Osteoblast (primary cell): ENCODE results near the gene IQGAP3. TPM values are rescaled to one million over a fixed set of nuclear protein-coding genes. Genes with fewer than 3 reads are reported as not detected.

Experiments used
- DNase-seq: peaks from one replicate; pipeline ENCODE4 v3.0.0; 2011; ENCODE audit warnings: low spot score, mixed read lengths; ENCODE audit not compliant: insufficient read length; ENCODE audit errors: missing footprints
- H2AFZ ChIP-seq: 2 replicates; pipeline ENCODE4 v1.6.0; 2011; ENCODE audit warnings: mild to moderate bottlenecking, low read length
- H3K27ac ChIP-seq: 2 replicates; pipeline ENCODE4 v1.5.1; 2011; ENCODE audit warnings: mild to moderate bottlenecking, low read depth, low read length, moderate library complexity
- H3K27me3 ChIP-seq: 2 replicates; pipeline ENCODE4 v1.6.0; 2012; ENCODE audit warnings: mild to moderate bottlenecking, control low read depth, inconsistent platforms, low read length, moderate library complexity; ENCODE audit not compliant: insufficient read depth
- H3K36me3 ChIP-seq: 2 replicates; pipeline ENCODE4 v1.5.1; 2011; ENCODE audit warnings: mild to moderate bottlenecking, low read length, control low read depth, moderate library complexity; ENCODE audit not compliant: insufficient read depth
- H3K4me1 ChIP-seq: 2 replicates; pipeline ENCODE4 v1.5.1; 2011; ENCODE audit warnings: mild to moderate bottlenecking, low read length, control low read depth, moderate library complexity; ENCODE audit not compliant: insufficient read depth
- H3K4me2 ChIP-seq: 2 replicates; pipeline ENCODE4 v1.6.0; 2011; ENCODE audit warnings: mild to moderate bottlenecking, low read length; ENCODE audit not compliant: insufficient read depth
- H3K4me3 ChIP-seq: fragments of 200-600 bp; sonication (generic); 3 replicates; pipeline ENCODE4 v1.5.1; 2012; ENCODE audit warnings: mild to moderate bottlenecking, low read length, inconsistent platforms; ENCODE audit not compliant: insufficient read depth
- H3K79me2 ChIP-seq: 2 replicates; pipeline ENCODE4 v1.6.0; 2012; ENCODE audit warnings: mild to moderate bottlenecking, low read length, control low read depth, inconsistent platforms; ENCODE audit not compliant: insufficient read depth
- H3K9me3 ChIP-seq: 2 replicates; pipeline ENCODE4 v1.5.1; 2011; ENCODE audit warnings: low read depth, low read length, control low read depth
- H4K20me1 ChIP-seq: 2 replicates; pipeline ENCODE4 v1.6.0; 2012; ENCODE audit warnings: mild to moderate bottlenecking, low read length, control low read depth; ENCODE audit not compliant: insufficient read depth
- CTCF ChIP-seq: IDR thresholded peaks from 2 replicates; pipeline ENCODE4 v1.5.1; 2011; ENCODE audit warnings: mild to moderate bottlenecking, low read depth, low read length, moderate library complexity; ENCODE audit errors: extremely low read depth
- total RNA-seq: library from RNA; depleted of rRNA; stranded (reverse); fragments of >200 nt; gene quantifications from 2 replicates; pipeline ENCODE4 v1.2.3, GENCODE V29; 2012

IQGAP3 gene
- total RNA-seq, 1 donor: 2.9 TPM

GRCh38 chr1:156549390-156549789 lies 23.0 kb downstream of the IQGAP3 start:
- H3K4me2 ChIP-seq: no peak overlapping the region
- no peaks in the 10 kb centered on the region for H3K79me2 ChIP-seq
- no peak for TF ChIP-seq CTCF

GRCh38 chr1:156547982-156548381 lies 24.4 kb downstream of the IQGAP3 start:
- Histone ChIP-seq H3K4me1 (peaks cover 10% of the 10 kb centered on the region), H4K20me1 (no peaks in the 10 kb centered on the region), H3K79me2 (no peaks in the 10 kb centered on the region), H3K4me3 (no peak overlapping the region), H3K4me2 (no peak overlapping the region), H3K9me3 (no peaks in the 10 kb centered on the region), H3K27ac (no peak overlapping the region), H3K27me3 (no peaks in the 10 kb centered on the region), H3K36me3 (peaks cover 44% of the 10 kb centered on the region), H2AFZ (no peak overlapping the region)
- no peak for TF ChIP-seq CTCF
- DNase-seq: no peak

More at GRCh38 chr1:156549390-156549789, 23.0 kb downstream of the IQGAP3 start:
- Histone ChIP-seq H3K4me3 (no peak overlapping the region), H4K20me1 (no peaks in the 10 kb centered on the region), H3K27me3 (no peaks in the 10 kb centered on the region), H3K36me3 (peaks cover 38% of the 10 kb centered on the region), H3K27ac (no peak overlapping the region), H3K9me3 (no peaks in the 10 kb centered on the region), H3K4me1 (peaks cover 10% of the 10 kb centered on the region), H2AFZ (no peak overlapping the region)
- DNase-seq: no peak

- Histone ChIP-seq H3K4me2 (no peak overlapping the region), H3K36me3 (peaks cover 46% of the 10 kb centered on the region), H2AFZ (no peak overlapping the region), H3K4me1 (peaks cover 10% of the 10 kb centered on the region), H3K4me3 (no peak overlapping the region), H4K20me1 (no peaks in the 10 kb centered on the region), H3K27me3 (no peaks in the 10 kb centered on the region), H3K79me2 (no peaks in the 10 kb centered on the region), H3K9me3 (no peaks in the 10 kb centered on the region), H3K27ac (no peak overlapping the region)
- DNase-seq: no peak
- no peak for TF ChIP-seq CTCF
Observed at GRCh38 chr1:156547434-156547833, 24.9 kb downstream of the IQGAP3 start.

GRCh38 chr1:156546267-156546666 lies 26.1 kb downstream of the IQGAP3 start:
- DNase-seq: no peak
- Histone ChIP-seq H3K36me3 (peaks cover 52% of the 10 kb centered on the region), H3K4me1 (peaks cover 2% of the 10 kb centered on the region), H3K9me3 (no peaks in the 10 kb centered on the region), H3K27ac (no peak overlapping the region), H4K20me1 (no peaks in the 10 kb centered on the region), H2AFZ (peak overlapping the region; percentile 11), H3K4me2 (no peak overlapping the region), H3K27me3 (no peaks in the 10 kb centered on the region), H3K4me3 (no peak overlapping the region), H3K79me2 (no peaks in the 10 kb centered on the region)
- no peak for TF ChIP-seq CTCF
